Spleen (tissue), 7 donors: ENCODE results near the gene PCDH18.

Experiments
- CTCF ChIP-seq, 11 experiments: fragments of 200-600 bp in 7 of 11; fragments of 450-650 bp in 4 of 11; sonication (generic) in 4 of 11; IDR thresholded peaks in 8 of 11; conservative IDR thresholded peaks in 3 of 11; 1 replicate in 7 of 11; 2 replicates in 4 of 11; pipeline versions ENCODE4 v1.4.0 to v1.8.0; 2016 to 2021; ENCODE audit warnings: antibody characterized with exemption in 11 of 11, inconsistent platforms in 4 of 11, mild to moderate bottlenecking in 1 of 11
- POLR2A ChIP-seq, 3 donors: fragments of 450-650 bp; IDR thresholded peaks; one replicate each; pipeline ENCODE4 v1.5.1; 2017; ENCODE audit warnings: antibody characterized with exemption in 3 of 3, mild to moderate bottlenecking in 1 of 3
- POLR2AphosphoS5 ChIP-seq, 3 donors: sonication (generic); formaldehyde crosslinking; IDR thresholded peaks; one replicate each; pipeline ENCODE4 v1.5.1; 2017; ENCODE audit warnings: antibody characterized with exemption in 3 of 3
- donor health status: DM: no; HTN: no; CAD: no; lungs with moderate emphysema.
- donor health status: DM: no; HTN: no; CAD: no.
- donor health status: DM: no; HTN: no; CAD: no.

GRCh38 chr4:137523329-137523728 is 9.0 kb downstream of the PCDH18 start:
- TF ChIP-seq CTCF (IDR thresholded peaks at IDR 0.05 in 8 of 11, conservative IDR thresholded peaks at IDR 0.05 in 3 of 11) (no peak), POLR2AphosphoS5 (IDR thresholded peaks at IDR 0.05) (no peak), POLR2A (IDR thresholded peaks at IDR 0.05) (no peak)
